ENCODE data around the gene ID2. TPM values are rescaled to one million over a fixed set of nuclear protein-coding genes. Genes with fewer than 3 reads are reported as not detected.

ID2 gene
- total and polyA plus RNA-seq, 4 donors, result 149 to 488 (median 245) TPM

GRCh38 chr2:8662239-8662879, 19.5 kb upstream of the ID2 start:
- TF ChIP-seq EGR1 (IDR thresholded peaks at IDR 0.05; ENCODE audit: low read depth in 2 of 2), result no peak
- TF ChIP-seq SP1 (IDR thresholded peaks at IDR 0.05), result no peak
- no peak for TF ChIP-seq RAD21 (IDR thresholded peaks at IDR 0.05)
- no peak for TF ChIP-seq YY1 (IDR thresholded peaks at IDR 0.05)
- TF ChIP-seq ZBTB33 (IDR thresholded peaks at IDR 0.05), result no peak
- no peak for TF ChIP-seq TAF1 (conservative IDR thresholded peaks at IDR 0.05)
- TF ChIP-seq NR2F2 (IDR thresholded peaks at IDR 0.05), result no peak
- TF ChIP-seq RXRA (IDR thresholded peaks at IDR 0.05), result no peak
- TF ChIP-seq HNF4A (conservative IDR thresholded peaks at IDR 0.05), result no peak
- TF ChIP-seq HNF4G (IDR thresholded peaks at IDR 0.05), result no peak
- no peak for TF ChIP-seq JUND (IDR thresholded peaks at IDR 0.05)
- no peak for TF ChIP-seq FOXA2 (IDR thresholded peaks at IDR 0.05)
- no peak for TF ChIP-seq ATF3 (IDR thresholded peaks at IDR 0.05)
- TF ChIP-seq, protein P1, sequence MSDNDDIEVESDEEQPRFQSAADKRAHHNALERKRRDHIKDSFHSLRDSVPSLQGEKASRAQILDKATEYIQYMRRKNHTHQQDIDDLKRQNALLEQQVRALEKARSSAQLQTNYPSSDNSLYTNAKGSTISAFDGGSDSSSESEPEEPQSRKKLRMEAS (IDR thresholded peaks at IDR 0.05), result no peak
- no peak for TF ChIP-seq GABPA (IDR thresholded peaks at IDR 0.05 in 1 of 2, conservative IDR thresholded peaks at IDR 0.05 in 1 of 2)
- Histone ChIP-seq H3K27ac (ENCODE audit: low read depth in 1 of 2, low read length in 2 of 2) (no peak overlapping the region), H3K9me3 (ENCODE audit: control insufficient read depth in 4 of 4, low read length in 3 of 4) (no peaks in the 10 kb centered on the region), H3K9ac (ENCODE audit: low read depth in 1 of 2, low read length in 2 of 2) (no peak overlapping the region), H3K4me1 (ENCODE audit: control insufficient read depth in 4 of 4, insufficient read depth in 4 of 4, low read length in 3 of 4) (peaks cover 8 to 28% (median 23%) of the 10 kb centered on the region in 4 donors), H3K27me3 (ENCODE audit: control insufficient read depth in 4 of 4, insufficient read depth in 4 of 4, low read length in 3 of 4) (no peaks in the 10 kb centered on the region), H3K4me3 (ENCODE audit: low read depth in 1 of 3, low read length in 3 of 3) (no peak overlapping the region), H3K36me3 (ENCODE audit: control insufficient read depth in 4 of 4, insufficient read depth in 3 of 4, low read depth in 1 of 4, low read length in 3 of 4) (no peaks in the 10 kb centered on the region)
- DNase-seq (ENCODE audit: low spot score), result no peak
- 91% methylated on average over 10 of the region's 10 CpGs for WGBS

DNA sequence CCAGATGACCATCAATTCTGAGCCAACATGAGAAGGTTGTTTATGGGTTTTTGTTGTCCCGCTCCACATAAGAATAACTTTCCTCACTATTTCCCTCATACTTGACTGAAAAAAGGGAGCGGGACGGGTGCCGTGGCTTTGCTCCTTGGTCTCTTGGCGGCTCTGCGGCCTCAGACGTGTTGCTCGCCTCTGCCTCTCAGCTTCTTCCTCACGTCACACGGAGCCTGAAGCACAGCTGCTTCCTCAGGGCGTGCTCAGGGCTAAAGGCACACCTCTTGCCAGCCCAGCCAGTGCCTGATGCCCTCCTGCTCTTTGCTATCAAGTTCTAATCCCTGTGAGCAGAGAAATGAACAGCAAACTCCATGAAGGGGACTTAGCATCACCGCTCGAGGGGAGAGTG, 17.9 kb upstream of the ID2 start:
- 81% methylated on average over 13 of the region's 13 CpGs for WGBS

More for the DNA sequence above, 17.9 kb upstream of the ID2 start:
- no peak overlapping the region for H3K9ac ChIP-seq (ENCODE audit: low read depth in 1 of 2, low read length in 2 of 2)
- H3K27me3 ChIP-seq (ENCODE audit: control insufficient read depth in 4 of 4, insufficient read depth in 4 of 4, low read length in 3 of 4), result no peaks in the 10 kb centered on the region
- H3K27ac ChIP-seq (ENCODE audit: low read depth in 1 of 2, low read length in 2 of 2), result no peak overlapping the region
- no peak overlapping the region for H3K4me3 ChIP-seq (ENCODE audit: low read depth in 1 of 3, low read length in 3 of 3)
- no peaks in the 10 kb centered on the region for H3K36me3 ChIP-seq (ENCODE audit: control insufficient read depth in 4 of 4, insufficient read depth in 3 of 4, low read depth in 1 of 4, low read length in 3 of 4)
- H3K9me3 ChIP-seq (ENCODE audit: control insufficient read depth in 4 of 4, low read length in 3 of 4), result no peaks in the 10 kb centered on the region
- TF ChIP-seq RXRA (IDR thresholded peaks at IDR 0.05) (no peak), FOXA1 (IDR thresholded peaks at IDR 0.05) (no peak), TAF1 (conservative IDR thresholded peaks at IDR 0.05) (no peak), RAD21 (IDR thresholded peaks at IDR 0.05) (no peak), FOXA2 (IDR thresholded peaks at IDR 0.05) (no peak), HNF4A (conservative IDR thresholded peaks at IDR 0.05) (no peak), NR2F2 (IDR thresholded peaks at IDR 0.05) (no peak), HNF4G (IDR thresholded peaks at IDR 0.05) (no peak), EGR1 (IDR thresholded peaks at IDR 0.05; ENCODE audit: low read depth in 2 of 2) (no peak)
- TF ChIP-seq, protein P2, sequence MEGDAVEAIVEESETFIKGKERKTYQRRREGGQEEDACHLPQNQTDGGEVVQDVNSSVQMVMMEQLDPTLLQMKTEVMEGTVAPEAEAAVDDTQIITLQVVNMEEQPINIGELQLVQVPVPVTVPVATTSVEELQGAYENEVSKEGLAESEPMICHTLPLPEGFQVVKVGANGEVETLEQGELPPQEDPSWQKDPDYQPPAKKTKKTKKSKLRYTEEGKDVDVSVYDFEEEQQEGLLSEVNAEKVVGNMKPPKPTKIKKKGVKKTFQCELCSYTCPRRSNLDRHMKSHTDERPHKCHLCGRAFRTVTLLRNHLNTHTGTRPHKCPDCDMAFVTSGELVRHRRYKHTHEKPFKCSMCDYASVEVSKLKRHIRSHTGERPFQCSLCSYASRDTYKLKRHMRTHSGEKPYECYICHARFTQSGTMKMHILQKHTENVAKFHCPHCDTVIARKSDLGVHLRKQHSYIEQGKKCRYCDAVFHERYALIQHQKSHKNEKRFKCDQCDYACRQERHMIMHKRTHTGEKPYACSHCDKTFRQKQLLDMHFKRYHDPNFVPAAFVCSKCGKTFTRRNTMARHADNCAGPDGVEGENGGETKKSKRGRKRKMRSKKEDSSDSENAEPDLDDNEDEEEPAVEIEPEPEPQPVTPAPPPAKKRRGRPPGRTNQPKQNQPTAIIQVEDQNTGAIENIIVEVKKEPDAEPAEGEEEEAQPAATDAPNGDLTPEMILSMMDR (IDR thresholded peaks at IDR 0.05; ENCODE audit: low read depth, low read length, missing input control), result no peak
- TF ChIP-seq, protein P3, sequence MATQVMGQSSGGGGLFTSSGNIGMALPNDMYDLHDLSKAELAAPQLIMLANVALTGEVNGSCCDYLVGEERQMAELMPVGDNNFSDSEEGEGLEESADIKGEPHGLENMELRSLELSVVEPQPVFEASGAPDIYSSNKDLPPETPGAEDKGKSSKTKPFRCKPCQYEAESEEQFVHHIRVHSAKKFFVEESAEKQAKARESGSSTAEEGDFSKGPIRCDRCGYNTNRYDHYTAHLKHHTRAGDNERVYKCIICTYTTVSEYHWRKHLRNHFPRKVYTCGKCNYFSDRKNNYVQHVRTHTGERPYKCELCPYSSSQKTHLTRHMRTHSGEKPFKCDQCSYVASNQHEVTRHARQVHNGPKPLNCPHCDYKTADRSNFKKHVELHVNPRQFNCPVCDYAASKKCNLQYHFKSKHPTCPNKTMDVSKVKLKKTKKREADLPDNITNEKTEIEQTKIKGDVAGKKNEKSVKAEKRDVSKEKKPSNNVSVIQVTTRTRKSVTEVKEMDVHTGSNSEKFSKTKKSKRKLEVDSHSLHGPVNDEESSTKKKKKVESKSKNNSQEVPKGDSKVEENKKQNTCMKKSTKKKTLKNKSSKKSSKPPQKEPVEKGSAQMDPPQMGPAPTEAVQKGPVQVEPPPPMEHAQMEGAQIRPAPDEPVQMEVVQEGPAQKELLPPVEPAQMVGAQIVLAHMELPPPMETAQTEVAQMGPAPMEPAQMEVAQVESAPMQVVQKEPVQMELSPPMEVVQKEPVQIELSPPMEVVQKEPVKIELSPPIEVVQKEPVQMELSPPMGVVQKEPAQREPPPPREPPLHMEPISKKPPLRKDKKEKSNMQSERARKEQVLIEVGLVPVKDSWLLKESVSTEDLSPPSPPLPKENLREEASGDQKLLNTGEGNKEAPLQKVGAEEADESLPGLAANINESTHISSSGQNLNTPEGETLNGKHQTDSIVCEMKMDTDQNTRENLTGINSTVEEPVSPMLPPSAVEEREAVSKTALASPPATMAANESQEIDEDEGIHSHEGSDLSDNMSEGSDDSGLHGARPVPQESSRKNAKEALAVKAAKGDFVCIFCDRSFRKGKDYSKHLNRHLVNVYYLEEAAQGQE (IDR thresholded peaks at IDR 0.05), result no peak
- DNase-seq (ENCODE audit: low spot score), result no peak
- peaks cover 7 to 12% (median 9%) of the 10 kb centered on the region in 4 donors for H3K4me1 ChIP-seq (ENCODE audit: control insufficient read depth in 4 of 4, insufficient read depth in 4 of 4, low read length in 3 of 4)
